Heart left ventricle (tissue), 13 donors: ENCODE measurements around the gene ZNG1C.
"Not testable (repeated sequence)": the region's sequence is repeated elsewhere in the genome, so short reads cannot be mapped to it uniquely, and the experiment has no call there.

ENCODE experiments used
- POLR2A ChIP-seq, 2 donors: fragments of 450-650 bp; IDR thresholded peaks; one replicate each; pipeline ENCODE4 v1.6.1; 2017; ENCODE audit warnings: antibody characterized with exemption in 2 of 2, mild to moderate bottlenecking in 2 of 2, moderate library complexity in 2 of 2
- TF ChIP-seq, protein P1 (sequence below), 12 donors: fragments of 200-600 bp; sonication (generic) in 4 of 12; IDR thresholded peaks; one replicate each; pipeline versions ENCODE4 v1.5.0 to v1.8.0; 2018 to 2022; ENCODE audit warnings: antibody characterized with exemption in 12 of 12, mild to moderate bottlenecking in 5 of 12
- donor health status: ischemic (EF 13 %, LVEDD 7.1; RV severe dilation, severe dysfunction).
- donor health status: DM: no; HTN: yes; CAD: no.
- donor health status: DM: no; HTN: no; CAD: no.
- donor health status: ischemic (EF 25% LVEDD 6.9; RV normal size, moderate dysfunction).
- donor health status: ischemic (EF 25% LVEDD 5.7; RV mildly dilated, moderate dysfunction).
- donor health status: ischemic (EF 35%, LVEDD 5.7; RV mildly dilated, moderate dysfunction).
- donor health status: nonischemic (EF 11% LVEDD 7.7; RV severe dilation, severe dysfunction).
- donor health status: DM: yes; HTN: yes; CAD: no.
- donor health status: PGD.
- donor health status: ischemic (EF 29% LVEDD 5.4; RV normal size, mild dysfunction).
- donor health status: nonischemic (EF 23%, LVEDD 6.1; RV moderate dilation, normal function).

GRCh38 chr9:68307654-68308053 is 65.9 kb downstream of the ZNG1C start:
- TF ChIP-seq, protein P1, sequence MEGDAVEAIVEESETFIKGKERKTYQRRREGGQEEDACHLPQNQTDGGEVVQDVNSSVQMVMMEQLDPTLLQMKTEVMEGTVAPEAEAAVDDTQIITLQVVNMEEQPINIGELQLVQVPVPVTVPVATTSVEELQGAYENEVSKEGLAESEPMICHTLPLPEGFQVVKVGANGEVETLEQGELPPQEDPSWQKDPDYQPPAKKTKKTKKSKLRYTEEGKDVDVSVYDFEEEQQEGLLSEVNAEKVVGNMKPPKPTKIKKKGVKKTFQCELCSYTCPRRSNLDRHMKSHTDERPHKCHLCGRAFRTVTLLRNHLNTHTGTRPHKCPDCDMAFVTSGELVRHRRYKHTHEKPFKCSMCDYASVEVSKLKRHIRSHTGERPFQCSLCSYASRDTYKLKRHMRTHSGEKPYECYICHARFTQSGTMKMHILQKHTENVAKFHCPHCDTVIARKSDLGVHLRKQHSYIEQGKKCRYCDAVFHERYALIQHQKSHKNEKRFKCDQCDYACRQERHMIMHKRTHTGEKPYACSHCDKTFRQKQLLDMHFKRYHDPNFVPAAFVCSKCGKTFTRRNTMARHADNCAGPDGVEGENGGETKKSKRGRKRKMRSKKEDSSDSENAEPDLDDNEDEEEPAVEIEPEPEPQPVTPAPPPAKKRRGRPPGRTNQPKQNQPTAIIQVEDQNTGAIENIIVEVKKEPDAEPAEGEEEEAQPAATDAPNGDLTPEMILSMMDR (IDR thresholded peaks at IDR 0.05), result not testable (repeated sequence)
- not testable (repeated sequence) for TF ChIP-seq POLR2A (IDR thresholded peaks at IDR 0.05)
